Iris pigment epithelial cell (primary cell): ENCODE measurements around the gene MCTP1.

Experiments used
- DNase-seq: peaks from one replicate; pipeline ENCODE4 v3.0.0-alpha.2; 2011; ENCODE audit warnings: low read depth

The MCTP1 gene

GRCh38 chr5:94944160-94944559, 340.7 kb downstream of the MCTP1 start:
- DNase-seq = peak; percentile 1

GRCh38 chr5:94941122-94941755, 343.7 kb downstream of the MCTP1 start:
- peak; percentile 1 for DNase-seq

GRCh38 chr5:94932259-94932658, 352.6 kb downstream of the MCTP1 start:
- DNase-seq = no peak

GRCh38 chr5:94928891-94929290, 356.0 kb downstream of the MCTP1 start:
- DNase-seq = peak; percentile 88

GRCh38 chr5:94920570-94920969, 364.3 kb downstream of the MCTP1 start:
- no peak for DNase-seq

GRCh38 chr5:94916619-94917018, 368.3 kb downstream of the MCTP1 start:
- no peak for DNase-seq

- no peak for DNase-seq
These were observed 373.6 kb downstream of the MCTP1 start for GRCh38 chr5:94911276-94911675.

GRCh38 chr5:94910721-94911120, 374.2 kb downstream of the MCTP1 start:
- DNase-seq = no peak

GRCh38 chr5:94908889-94909480, 375.9 kb downstream of the MCTP1 start:
- peak; percentile 56 for DNase-seq

GRCh38 chr5:94906750-94907149, 378.1 kb downstream of the MCTP1 start:
- no peak for DNase-seq

GRCh38 chr5:94903726-94904125, 381.2 kb downstream of the MCTP1 start:
- DNase-seq = peak; percentile 23

GRCh38 chr5:94901191-94901979, 383.5 kb downstream of the MCTP1 start:
- peak; percentile 91 for DNase-seq

- DNase-seq = no peak
These were observed 384.8 kb downstream of the MCTP1 start for GRCh38 chr5:94900006-94900505.

GRCh38 chr5:94893412-94894135, 391.3 kb downstream of the MCTP1 start:
- DNase-seq = peak; percentile 35

GRCh38 chr5:94891972-94892371, 392.9 kb downstream of the MCTP1 start:
- no peak for DNase-seq

- no peak for DNase-seq
These were observed 393.3 kb downstream of the MCTP1 start for GRCh38 chr5:94891565-94891964.

- peak; percentile 63 for DNase-seq
These were observed 394.0 kb downstream of the MCTP1 start for GRCh38 chr5:94890907-94891306.

- DNase-seq = no peak
These were observed 396.2 kb downstream of the MCTP1 start for GRCh38 chr5:94888674-94889073.

- no peak for DNase-seq
These were observed 399.0 kb downstream of the MCTP1 start for GRCh38 chr5:94885931-94886330.

GRCh38 chr5:94884311-94884710, 400.6 kb downstream of the MCTP1 start:
- no peak for DNase-seq

- no peak for DNase-seq
These were observed 412.4 kb downstream of the MCTP1 start for GRCh38 chr5:94872526-94872925.

- DNase-seq = no peak
These were observed 414.2 kb downstream of the MCTP1 start for GRCh38 chr5:94870511-94871183.
